ENCODE data around the gene RALGPS1.

- no peak for TF ChIP-seq CTCF (conservative IDR thresholded peaks at IDR 0.05 in 1 of 2, IDR thresholded peaks at IDR 0.05 in 1 of 2; ENCODE audit: low read depth in 1 of 2, low read length in 2 of 2)
- TF ChIP-seq EZH2 (IDR thresholded peaks at IDR 0.05; ENCODE audit: low read length, missing control alignments) = no peak
Measured at GRCh38 chr9:127162046-127162863, 247.7 kb downstream of the RALGPS1 start.

Data from fibroblast of lung (primary cell).